ENCODE data around the gene HIVEP3. TPM values are rescaled to one million over a fixed set of nuclear protein-coding genes. Genes with fewer than 3 reads are reported as not detected.

HIVEP3 gene
- total RNA-seq, 1 donor from 2014 or later: 0.37 TPM

GRCh38 chr1:41935226-41935625 lies 16.5 kb upstream of the HIVEP3 start:
- no peaks in the 10 kb centered on the region for H3K36me3 ChIP-seq
- H3K4me3 Mint-ChIP-seq: no peak overlapping the region

GRCh38 chr1:41933106-41933505 lies 14.4 kb upstream of the HIVEP3 start:
- Histone ChIP-seq H3K9me3 (ENCODE audit: low read depth) (no peaks in the 10 kb centered on the region), H4K20me1 (ENCODE audit: low read depth) (no peaks in the 10 kb centered on the region), H2AFZ (replicated peaks) (no peak overlapping the region), H3K27me3 (no peaks in the 10 kb centered on the region), H3K9ac (no peak overlapping the region), H3K27ac (no peak overlapping the region), H3K36me3 (no peaks in the 10 kb centered on the region), H3K4me1 (no peaks in the 10 kb centered on the region), H3F3A (ENCODE audit: low read depth) (no peaks in the 10 kb centered on the region), H3K4me3 (no peak overlapping the region), H3K4me2 (no peak overlapping the region), H3K79me2 (ENCODE audit: low read depth) (no peaks in the 10 kb centered on the region)
- Mint-ChIP-seq H3K4me1 (peaks cover 11% of the 10 kb centered on the region), H3K36me3 (no peaks in the 10 kb centered on the region), H3K4me3 (no peak overlapping the region), H3K27ac (no peak overlapping the region), H3K9me3 (peaks cover 7% of the 10 kb centered on the region), H3K27me3 (ENCODE audit: insufficient read depth, low read depth) (peaks cover 2% of the 10 kb centered on the region)
- DNase-seq (ENCODE audit: low spot score): no peak
- TF ChIP-seq CTCF (IDR thresholded peaks at IDR 0.05) (no peak), EZH2 (IDR thresholded peaks at IDR 0.05) (no peak), EZH2phosphoT487 (IDR thresholded peaks at IDR 0.05) (no peak)

More at GRCh38 chr1:41935226-41935625, 16.5 kb upstream of the HIVEP3 start:
- Histone ChIP-seq H3K4me1 (no peaks in the 10 kb centered on the region), H3K4me2 (no peak overlapping the region), H3K9me3 (ENCODE audit: low read depth) (no peaks in the 10 kb centered on the region), H3K4me3 (no peak overlapping the region), H3K9ac (no peak overlapping the region), H4K20me1 (ENCODE audit: low read depth) (no peaks in the 10 kb centered on the region), H3F3A (ENCODE audit: low read depth) (no peaks in the 10 kb centered on the region), H3K79me2 (ENCODE audit: low read depth) (no peaks in the 10 kb centered on the region), H3K27ac (no peak overlapping the region), H2AFZ (replicated peaks) (no peak overlapping the region), H3K27me3 (no peaks in the 10 kb centered on the region)
- DNase-seq (ENCODE audit: low spot score): no peak
- no peaks in the 10 kb centered on the region for H3K27me3 Mint-ChIP-seq (ENCODE audit: insufficient read depth, low read depth)
- H3K9me3 Mint-ChIP-seq: peaks cover 7% of the 10 kb centered on the region
- TF ChIP-seq EZH2 (IDR thresholded peaks at IDR 0.05): no peak
- peaks cover 11% of the 10 kb centered on the region for H3K4me1 Mint-ChIP-seq
- no peaks in the 10 kb centered on the region for H3K36me3 Mint-ChIP-seq
- H3K27ac Mint-ChIP-seq: no peak overlapping the region

- Histone ChIP-seq H3K27ac (no peak overlapping the region), H3K4me3 (no peak overlapping the region), H2AFZ (replicated peaks) (no peak overlapping the region), H3K79me2 (ENCODE audit: low read depth) (no peaks in the 10 kb centered on the region), H3K36me3 (no peaks in the 10 kb centered on the region), H4K20me1 (ENCODE audit: low read depth) (no peaks in the 10 kb centered on the region), H3K4me1 (no peaks in the 10 kb centered on the region), H3K9ac (no peak overlapping the region), H3K27me3 (no peaks in the 10 kb centered on the region), H3K4me2 (no peak overlapping the region), H3F3A (ENCODE audit: low read depth) (no peaks in the 10 kb centered on the region), H3K9me3 (ENCODE audit: low read depth) (no peaks in the 10 kb centered on the region)
- no peak for TF ChIP-seq CTCF (IDR thresholded peaks at IDR 0.05)
- no peak for TF ChIP-seq EZH2phosphoT487 (IDR thresholded peaks at IDR 0.05)
- no peak for TF ChIP-seq EZH2 (IDR thresholded peaks at IDR 0.05)
- no peak for DNase-seq (ENCODE audit: low spot score)
- Mint-ChIP-seq H3K36me3 (no peaks in the 10 kb centered on the region), H3K4me3 (no peak overlapping the region), H3K27ac (no peak overlapping the region), H3K27me3 (ENCODE audit: insufficient read depth, low read depth) (peaks cover 2% of the 10 kb centered on the region), H3K4me1 (peaks cover 11% of the 10 kb centered on the region), H3K9me3 (peaks cover 7% of the 10 kb centered on the region)
Measured at GRCh38 chr1:41931578-41931977, 12.9 kb upstream of the HIVEP3 start.

GRCh38 chr1:41927118-41927517 lies 8.4 kb upstream of the HIVEP3 start:
- Histone ChIP-seq H3K9me3 (ENCODE audit: low read depth) (no peaks in the 10 kb centered on the region), H3K4me3 (no peak overlapping the region), H3F3A (ENCODE audit: low read depth) (no peaks in the 10 kb centered on the region), H2AFZ (replicated peaks) (no peak overlapping the region), H3K79me2 (ENCODE audit: low read depth) (no peaks in the 10 kb centered on the region), H3K36me3 (no peaks in the 10 kb centered on the region), H3K4me1 (no peaks in the 10 kb centered on the region), H3K4me2 (no peak overlapping the region), H3K9ac (no peak overlapping the region), H3K27ac (no peak overlapping the region), H4K20me1 (ENCODE audit: low read depth) (no peaks in the 10 kb centered on the region), H3K27me3 (no peaks in the 10 kb centered on the region)
- Mint-ChIP-seq H3K27ac (no peak overlapping the region), H3K27me3 (ENCODE audit: insufficient read depth, low read depth) (peaks cover 2% of the 10 kb centered on the region), H3K4me3 (no peak overlapping the region), H3K4me1 (no peaks in the 10 kb centered on the region), H3K9me3 (peaks cover 3% of the 10 kb centered on the region), H3K36me3 (no peaks in the 10 kb centered on the region)
- no peak for DNase-seq (ENCODE audit: low spot score)
- TF ChIP-seq CTCF (IDR thresholded peaks at IDR 0.05): no peak
- TF ChIP-seq EZH2 (IDR thresholded peaks at IDR 0.05): no peak
- TF ChIP-seq EZH2phosphoT487 (IDR thresholded peaks at IDR 0.05): no peak
